H1 (cell line): Measurements from ENCODE around the gene SLC15A2. TPM values are rescaled to one million over a fixed set of nuclear protein-coding genes. Genes with fewer than 3 reads are reported as not detected.

Source experiments
- CTCF ChIA-PET: fragments of 300-600 bp; sonication (Branson Sonifier 250); formaldehyde crosslinking; loops from one replicate; lab custom pipeline; 2021; ENCODE audit not compliant: partially characterized antibody; lab: Charles Lee
- POLR2A ChIA-PET: fragments of 300-600 bp; sonication (Branson Sonifier 250); formaldehyde crosslinking; loops from one replicate; lab custom pipeline; 2021; ENCODE audit warnings: inconsistent platforms; ENCODE audit not compliant: partially characterized antibody; lab: Charles Lee
- DNase-seq, 2 experiments: peaks; one replicate each; pipeline versions ENCODE4 v3.0.0 to v3.0.0-alpha.2; 2010 to 2022; ENCODE audit warnings: low spot score in 2 of 2, low read depth in 1 of 2, mixed read lengths in 1 of 2
- FAIRE-seq: peaks from 2 replicates; lab custom pipeline; 2011; peaks lifted over from hg19 to GRCh38; lab: Jason Lieb, UNC
- H2AFZ ChIP-seq: 2 replicates; pipeline ENCODE4 v1.8.1; 2012; ENCODE audit warnings: low read length, inconsistent platforms
- H2AK5ac ChIP-seq: 2 replicates; pipeline ENCODE4 v1.6.1; 2013; ENCODE audit warnings: low read depth, low read length
- H2BK120ac ChIP-seq: replicated peaks from 2 replicates; pipeline ENCODE3; 2013; ENCODE audit warnings: low read depth, low read length, inconsistent platforms
- H2BK12ac ChIP-seq: 2 replicates; pipeline ENCODE4 v1.6.1; 2013; ENCODE audit warnings: low read depth, low read length
- H2BK15ac ChIP-seq: 2 replicates; pipeline ENCODE4 v1.6.1; 2013; ENCODE audit warnings: low read length
- H2BK20ac ChIP-seq: 2 replicates; pipeline ENCODE4 v1.6.1; 2013; ENCODE audit warnings: low read length
- H2BK5ac ChIP-seq: 2 replicates; pipeline ENCODE4 v1.6.1; 2013; ENCODE audit warnings: low read depth, low read length
- H3K14ac ChIP-seq: 2 replicates; pipeline ENCODE4 v1.6.1; 2013; ENCODE audit warnings: inconsistent platforms; ENCODE audit not compliant: insufficient read length
- H3K18ac ChIP-seq: 2 replicates; pipeline ENCODE4 v1.6.1; 2013; ENCODE audit warnings: low read length; ENCODE audit errors: extremely low read depth
- H3K23ac ChIP-seq: 2 replicates; pipeline ENCODE4 v1.6.1; 2013; ENCODE audit warnings: inconsistent platforms; ENCODE audit not compliant: insufficient read length
- H3K23me2 ChIP-seq: 2 replicates; pipeline ENCODE4 v1.6.1; 2013; ENCODE audit warnings: low read depth, low read length
- H3K27ac ChIP-seq: 2 replicates; pipeline ENCODE4 v1.6.1; 2011; ENCODE audit warnings: low read depth, low read length, inconsistent platforms
- H3K27me3 ChIP-seq, 4 experiments: replicated peaks in 1 of 4; 1 replicate in 1 of 4; 2 replicates in 3 of 4; pipeline versions ENCODE4 v1.6.1 to v1.8.1; 2011 to 2013; ENCODE audit warnings: low read length in 3 of 4, mild to moderate bottlenecking in 3 of 4, inconsistent platforms in 2 of 4, mixed read lengths in 2 of 4, moderate library complexity in 1 of 4; ENCODE audit not compliant: control insufficient read depth in 3 of 4, insufficient read depth in 3 of 4; ENCODE audit errors: extremely low read depth in 1 of 4
- H3K36me3 ChIP-seq, 4 experiments: 2 replicates each; pipeline versions ENCODE4 v1.6.1 to v1.8.1; 2011 to 2013; ENCODE audit warnings: mild to moderate bottlenecking in 4 of 4, low read length in 3 of 4, moderate library complexity in 2 of 4, control low read depth in 1 of 4, inconsistent platforms in 1 of 4; ENCODE audit not compliant: insufficient read depth in 4 of 4, control insufficient read depth in 2 of 4
- H3K4ac ChIP-seq: replicated peaks from 2 replicates; pipeline ENCODE3; 2013; ENCODE audit warnings: low read length, low read depth, mixed read lengths, inconsistent platforms; ENCODE audit not compliant: insufficient read length
- H3K4me1 ChIP-seq, 4 experiments: replicated peaks in 1 of 4; 1 replicate in 1 of 4; 2 replicates in 3 of 4; pipeline versions ENCODE4 v1.6.1 to v1.8.1; 2011 to 2013; ENCODE audit warnings: low read length in 3 of 4, inconsistent platforms in 2 of 4, mixed read lengths in 1 of 4; ENCODE audit not compliant: insufficient read depth in 4 of 4, control insufficient read depth in 3 of 4
- H3K4me2 ChIP-seq, 2 experiments: 2 replicates each; pipeline versions ENCODE4 v1.6.1 to v1.8.1; 2011 to 2013; ENCODE audit warnings: low read depth in 2 of 2, low read length in 2 of 2, control low read depth in 1 of 2, inconsistent platforms in 1 of 2, mild to moderate bottlenecking in 1 of 2; ENCODE audit not compliant: insufficient read depth in 1 of 2
- H3K4me3 ChIP-seq, 4 experiments: fragments of 200-600, 300-600 bp in 1 of 4; sonication (generic), shearing (Covaris generic), sonication (Bioruptor Twin) in 1 of 4; 2 replicates each; pipeline versions ENCODE4 v1.5.1 to v1.8.1; 2011 to 2016; ENCODE audit warnings: low read length in 4 of 4, low read depth in 3 of 4, control low read depth in 2 of 4, inconsistent platforms in 2 of 4, mild to moderate bottlenecking in 2 of 4, mixed read lengths in 1 of 4, moderate library complexity in 1 of 4; ENCODE audit not compliant: insufficient read depth in 2 of 4; ENCODE audit errors: extremely low read depth in 1 of 4
- H3K56ac ChIP-seq: replicated peaks from 2 replicates; pipeline ENCODE3; 2013; ENCODE audit warnings: low read depth, mild to moderate bottlenecking, mixed read lengths, low read length, inconsistent platforms; ENCODE audit not compliant: insufficient read length
- H3K79me1 ChIP-seq: 2 replicates; pipeline ENCODE4 v1.6.1; 2013; ENCODE audit warnings: low read depth, low read length, control low read depth
- H3K79me2 ChIP-seq, 2 experiments: 2 replicates each; pipeline versions ENCODE4 v1.6.1 to v1.8.1; 2012 to 2013; ENCODE audit warnings: low read length in 2 of 2, mild to moderate bottlenecking in 2 of 2, inconsistent platforms in 1 of 2; ENCODE audit not compliant: insufficient read depth in 2 of 2, control insufficient read depth in 1 of 2
- H3K9ac ChIP-seq, 4 experiments: replicated peaks in 1 of 4; 1 replicate in 1 of 4; 2 replicates in 3 of 4; pipeline versions ENCODE4 v1.6.1 to v1.8.1; 2011 to 2013; ENCODE audit warnings: low read depth in 3 of 4, low read length in 3 of 4, control low read depth in 2 of 4, mild to moderate bottlenecking in 2 of 4, moderate library complexity in 2 of 4, inconsistent platforms in 1 of 4; ENCODE audit errors: extremely low read depth in 1 of 4
- H3K9me3 ChIP-seq, 2 experiments: 2 replicates each; pipeline versions ENCODE4 v1.6.1 to v1.8.1; 2012 to 2013; ENCODE audit warnings: mild to moderate bottlenecking in 2 of 2, moderate library complexity in 2 of 2, control low read depth in 1 of 2, inconsistent platforms in 1 of 2, low read depth in 1 of 2, low read length in 1 of 2, mixed read lengths in 1 of 2; ENCODE audit not compliant: insufficient read depth in 2 of 2
- H4K20me1 ChIP-seq, 2 experiments: replicated peaks in 1 of 2; 2 replicates each; pipeline versions ENCODE3 to v1.8.1; 2011 to 2013; ENCODE audit warnings: inconsistent platforms in 2 of 2, low read length in 2 of 2, mild to moderate bottlenecking in 1 of 2; ENCODE audit not compliant: insufficient read depth in 2 of 2, control insufficient read depth in 1 of 2
- H4K5ac ChIP-seq: 2 replicates; pipeline ENCODE4 v1.6.1; 2013; ENCODE audit warnings: low read length, low read depth, mixed read lengths, inconsistent platforms; ENCODE audit not compliant: insufficient read length
- H4K8ac ChIP-seq: 2 replicates; pipeline ENCODE4 v1.8.0; 2013; ENCODE audit warnings: mild to moderate bottlenecking, moderate library complexity, low read length, inconsistent platforms; ENCODE audit not compliant: insufficient read depth; ENCODE audit errors: extremely low read depth
- H4K91ac ChIP-seq: replicated peaks from 2 replicates; pipeline ENCODE3; 2013; ENCODE audit warnings: low read length, mixed read lengths, inconsistent platforms; ENCODE audit not compliant: insufficient read length
- ASH2L ChIP-seq: fragments of 200-600, 300-600 bp; sonication (generic); IDR thresholded peaks from one replicate; pipeline ENCODE4 v1.7.1; 2017; ENCODE audit warnings: low read length
- CHD1 ChIP-seq: IDR thresholded peaks from 2 replicates; pipeline ENCODE4 v1.6.1; 2012; ENCODE audit warnings: low read depth, low read length, improper control_type of control experiment
- CHD2 ChIP-seq: IDR thresholded peaks from 2 replicates; pipeline ENCODE4 v1.6.1; 2012; ENCODE audit warnings: low read length, improper control_type of control experiment
- HDAC6 ChIP-seq: IDR thresholded peaks from one replicate; pipeline ENCODE4 v1.7.1; 2012; ENCODE audit warnings: low read depth, mild to moderate bottlenecking, inconsistent platforms, low read length, moderate library complexity
- JUN ChIP-seq: IDR thresholded peaks from 2 replicates; pipeline ENCODE4 v1.6.1; 2011; ENCODE audit warnings: low read depth, mild to moderate bottlenecking, improper control_type of control experiment, low read length
- KDM1A ChIP-seq: fragments of 200-600, 300-600 bp; sonication (generic); IDR thresholded peaks from 2 replicates; pipeline ENCODE4 v1.7.1; 2016; ENCODE audit warnings: mild to moderate bottlenecking, low read length, borderline replicate concordance
- NRF1 ChIP-seq: IDR thresholded peaks from 2 replicates; pipeline ENCODE4 v1.6.1; 2011; ENCODE audit warnings: mild to moderate bottlenecking, low read depth, low read length, improper control_type of control experiment
- PHF8 ChIP-seq: fragments of 200-600 bp; sonication (generic); conservative IDR thresholded peaks from 2 replicates; pipeline ENCODE4 v1.7.1; 2012; ENCODE audit warnings: low read depth, mild to moderate bottlenecking, inconsistent platforms, low read length, moderate library complexity
- SIN3A ChIP-seq, 2 experiments: IDR thresholded peaks in 1 of 2; conservative IDR thresholded peaks in 1 of 2; 2 replicates each; pipeline ENCODE4 v1.6.1; 2011 to 2012; ENCODE audit warnings: low read length in 2 of 2, improper control_type of control experiment in 1 of 2, low read depth in 1 of 2, mild to moderate bottlenecking in 1 of 2
- SIX5 ChIP-seq: IDR thresholded peaks from 2 replicates; pipeline ENCODE4 v1.6.1; 2011; ENCODE audit warnings: mild to moderate bottlenecking, low read depth, low read length
- SP4 ChIP-seq: IDR thresholded peaks from 2 replicates; pipeline ENCODE4 v1.6.1; 2012; ENCODE audit warnings: low read length, inconsistent platforms
- TCF12 ChIP-seq: IDR thresholded peaks from 2 replicates; pipeline ENCODE4 v1.6.1; 2011; ENCODE audit warnings: low read depth, mild to moderate bottlenecking, low read length
- YY1 ChIP-seq: IDR thresholded peaks from 2 replicates; pipeline ENCODE4 v1.6.1; 2011; ENCODE audit warnings: low read depth, mild to moderate bottlenecking, low read length
- ZNF274 ChIP-seq: IDR thresholded peaks from 2 replicates; pipeline ENCODE4 v1.7.0; 2012; ENCODE audit warnings: low read length, borderline replicate concordance; ENCODE audit errors: extremely low read depth
- polyA plus RNA-seq, 7 experiments: library from polyadenylated mRNA; depleted of rRNA in 3 of 7; stranded (reverse) in 5 of 7; unstranded in 2 of 7; fragments of >200 nt in 5 of 7; fragments of 200-250 nt in 2 of 7; gene quantifications; 1 replicate in 5 of 7; 2 replicates in 1 of 7; 4 replicates in 1 of 7; pipeline versions ENCODE4 v1.2.1 to v1.2.3, GENCODE V29; 2011 to 2013; ENCODE audit warnings: missing spikeins in 2 of 7, mixed read lengths in 2 of 7
- total RNA-seq: library from RNA; stranded (reverse); fragmentation: NEBNext Ultra II Directional; extraction: Animal tissue kit (Norgen Biotek cat#: 25700); gene quantifications from 2 replicates; pipeline ENCODE4 v1.2.1, GENCODE V29; 2021
- TF ChIP-seq, protein P1 (sequence below): IDR thresholded peaks from 2 replicates; pipeline ENCODE4 v1.6.1; 2012; ENCODE audit warnings: low read length, inconsistent platforms

Gene SLC15A2
- total and polyA plus RNA-seq, 2 of the 8 experiments (the other 6 are each of a cell fraction or from before 2014, with no cell fraction given): 2.0 to 3.6 TPM

- Histone ChIP-seq H3K18ac (no peak overlapping the region), H4K8ac (no peak overlapping the region), H3K23me2 (no peaks in the 10 kb centered on the region), H3K4ac (no peak overlapping the region), H3K23ac (no peak overlapping the region), H2BK20ac (no peak overlapping the region), H4K5ac (no peak overlapping the region), H2BK120ac (no peak overlapping the region), H3K4me2 (no peak overlapping the region), H2BK15ac (no peak overlapping the region), H3K27me3 (no peaks in the 10 kb centered on the region), H2AFZ (no peak overlapping the region), H3K4me1 (no peaks in the 10 kb centered on the region), H3K27ac (no peak overlapping the region), H4K91ac (no peak overlapping the region), H3K14ac (no peak overlapping the region), H3K79me2 (no peaks in the 10 kb centered on the region), H2AK5ac (no peak overlapping the region), H3K9me3 (no peaks in the 10 kb centered on the region), H3K79me1 (no peaks in the 10 kb centered on the region), H2BK5ac (no peak overlapping the region), H3K56ac (no peak overlapping the region), H4K20me1 (no peaks in the 10 kb centered on the region), H2BK12ac (no peak overlapping the region), H3K4me3 (no peak overlapping the region), H3K9ac (no peak overlapping the region), H3K36me3 (no peaks in the 10 kb centered on the region)
- ChIA-PET CTCF (interaction anchor here (0.7 to 1.4 kb wide), 4 partner anchors 9 to 80 kb away, joined by 3 to 4 read pairs (median 4); no protein-coding TSS in a partner anchor), POLR2A (interaction anchor here (0.6 kb wide), 2 partner anchors 188 to 198 kb away, joined by 3 to 5 read pairs; no protein-coding TSS in a partner anchor)
- FAIRE-seq: no peak
- DNase-seq: no peak
- TF ChIP-seq SIN3A (conservative IDR thresholded peaks at IDR 0.05 in 1 of 2, IDR thresholded peaks at IDR 0.05 in 1 of 2; ENCODE audit: low read depth in 1 of 2, low read length in 2 of 2) (no peak), HDAC6 (no peak), ZNF274 (no peak), PHF8 (no peak), CHD2 (no peak), CHD1 (no peak), SIX5 (no peak), JUN (no peak), SP4 (no peak), YY1 (no peak), TCF12 (no peak), KDM1A (no peak), ASH2L (no peak), NRF1 (no peak)
- TF ChIP-seq, protein P1, sequence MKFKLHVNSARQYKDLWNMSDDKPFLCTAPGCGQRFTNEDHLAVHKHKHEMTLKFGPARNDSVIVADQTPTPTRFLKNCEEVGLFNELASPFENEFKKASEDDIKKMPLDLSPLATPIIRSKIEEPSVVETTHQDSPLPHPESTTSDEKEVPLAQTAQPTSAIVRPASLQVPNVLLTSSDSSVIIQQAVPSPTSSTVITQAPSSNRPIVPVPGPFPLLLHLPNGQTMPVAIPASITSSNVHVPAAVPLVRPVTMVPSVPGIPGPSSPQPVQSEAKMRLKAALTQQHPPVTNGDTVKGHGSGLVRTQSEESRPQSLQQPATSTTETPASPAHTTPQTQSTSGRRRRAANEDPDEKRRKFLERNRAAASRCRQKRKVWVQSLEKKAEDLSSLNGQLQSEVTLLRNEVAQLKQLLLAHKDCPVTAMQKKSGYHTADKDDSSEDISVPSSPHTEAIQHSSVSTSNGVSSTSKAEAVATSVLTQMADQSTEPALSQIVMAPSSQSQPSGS: no peak
Observed at GRCh38 chr3:121916189-121916588, 22.0 kb downstream of the SLC15A2 start.
